H1 (cell line): ENCODE measurements around the gene BEAN1. TPM values are rescaled to one million over a fixed set of nuclear protein-coding genes. Genes with fewer than 3 reads are reported as not detected.

Experiments
- CHD1 ChIP-seq: IDR thresholded peaks from 2 replicates; pipeline ENCODE4 v1.6.1; 2012; ENCODE audit warnings: low read depth, low read length, improper control_type of control experiment
- JUN ChIP-seq: IDR thresholded peaks from 2 replicates; pipeline ENCODE4 v1.6.1; 2011; ENCODE audit warnings: low read depth, mild to moderate bottlenecking, improper control_type of control experiment, low read length
- JUND ChIP-seq: IDR thresholded peaks from 2 replicates; pipeline ENCODE4 v1.6.1; 2011; ENCODE audit warnings: mild to moderate bottlenecking, improper control_type of control experiment, low read length
- SIRT6 ChIP-seq: IDR thresholded peaks from one replicate; pipeline ENCODE4 v1.7.1; 2012; ENCODE audit warnings: low read length, inconsistent platforms
- SRF ChIP-seq: IDR thresholded peaks from 2 replicates; pipeline ENCODE4 v1.6.1; 2011; ENCODE audit warnings: mild to moderate bottlenecking, low read depth, low read length, moderate library complexity
- ZNF274 ChIP-seq: IDR thresholded peaks from 2 replicates; pipeline ENCODE4 v1.7.0; 2012; ENCODE audit warnings: low read length, borderline replicate concordance; ENCODE audit errors: extremely low read depth
- polyA plus RNA-seq, 7 experiments: library from polyadenylated mRNA; depleted of rRNA in 3 of 7; stranded (reverse) in 5 of 7; unstranded in 2 of 7; fragments of >200 nt in 5 of 7; fragments of 200-250 nt in 2 of 7; gene quantifications; 1 replicate in 5 of 7; 2 replicates in 1 of 7; 4 replicates in 1 of 7; pipeline versions ENCODE4 v1.2.1 to v1.2.3, GENCODE V29; 2011 to 2013; ENCODE audit warnings: missing spikeins in 2 of 7, mixed read lengths in 2 of 7
- total RNA-seq: library from RNA; stranded (reverse); fragmentation: NEBNext Ultra II Directional; extraction: Animal tissue kit (Norgen Biotek cat#: 25700); gene quantifications from 2 replicates; pipeline ENCODE4 v1.2.1, GENCODE V29; 2021
- TF ChIP-seq, protein P1 (sequence below): IDR thresholded peaks from 2 replicates; pipeline ENCODE4 v1.6.1; 2012; ENCODE audit warnings: low read length, inconsistent platforms
- TF ChIP-seq, protein P2 (sequence below): IDR thresholded peaks from 2 replicates; pipeline ENCODE4 v1.6.1; 2011; ENCODE audit warnings: low read length, improper control_type of control experiment

Gene BEAN1
- total and polyA plus RNA-seq, 2 of the 8 experiments (the other 6 are each of a cell fraction or from before 2014, with no cell fraction given) = 0.08 TPM; not detected in 1

DNA sequence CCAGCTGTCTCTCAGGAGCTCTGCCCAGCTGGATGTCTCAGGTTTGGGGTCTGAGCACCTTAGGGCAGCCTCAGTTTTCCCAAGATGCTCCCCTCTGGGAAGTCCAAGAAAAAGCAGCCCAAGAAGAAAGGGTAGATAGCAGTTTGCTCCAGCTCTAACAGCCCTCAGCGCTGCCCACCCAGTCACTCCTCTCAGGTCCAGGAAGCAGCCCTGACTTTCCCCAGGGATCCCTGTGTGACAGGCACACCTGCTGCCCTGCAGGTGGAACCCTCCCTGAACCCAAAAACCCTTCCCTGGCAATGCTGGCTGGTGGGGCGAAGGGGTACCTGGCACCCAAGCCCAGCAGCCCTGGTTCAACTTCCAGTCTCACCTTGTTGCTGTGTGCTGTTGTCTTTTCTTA lies 48.1 kb downstream of the BEAN1 start (continued):
- TF ChIP-seq, protein P1, sequence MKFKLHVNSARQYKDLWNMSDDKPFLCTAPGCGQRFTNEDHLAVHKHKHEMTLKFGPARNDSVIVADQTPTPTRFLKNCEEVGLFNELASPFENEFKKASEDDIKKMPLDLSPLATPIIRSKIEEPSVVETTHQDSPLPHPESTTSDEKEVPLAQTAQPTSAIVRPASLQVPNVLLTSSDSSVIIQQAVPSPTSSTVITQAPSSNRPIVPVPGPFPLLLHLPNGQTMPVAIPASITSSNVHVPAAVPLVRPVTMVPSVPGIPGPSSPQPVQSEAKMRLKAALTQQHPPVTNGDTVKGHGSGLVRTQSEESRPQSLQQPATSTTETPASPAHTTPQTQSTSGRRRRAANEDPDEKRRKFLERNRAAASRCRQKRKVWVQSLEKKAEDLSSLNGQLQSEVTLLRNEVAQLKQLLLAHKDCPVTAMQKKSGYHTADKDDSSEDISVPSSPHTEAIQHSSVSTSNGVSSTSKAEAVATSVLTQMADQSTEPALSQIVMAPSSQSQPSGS = no peak
- TF ChIP-seq SIRT6 (no peak), CHD1 (no peak), JUN (no peak), SRF (no peak), JUND (no peak), ZNF274 (no peak)
- TF ChIP-seq, protein P2, sequence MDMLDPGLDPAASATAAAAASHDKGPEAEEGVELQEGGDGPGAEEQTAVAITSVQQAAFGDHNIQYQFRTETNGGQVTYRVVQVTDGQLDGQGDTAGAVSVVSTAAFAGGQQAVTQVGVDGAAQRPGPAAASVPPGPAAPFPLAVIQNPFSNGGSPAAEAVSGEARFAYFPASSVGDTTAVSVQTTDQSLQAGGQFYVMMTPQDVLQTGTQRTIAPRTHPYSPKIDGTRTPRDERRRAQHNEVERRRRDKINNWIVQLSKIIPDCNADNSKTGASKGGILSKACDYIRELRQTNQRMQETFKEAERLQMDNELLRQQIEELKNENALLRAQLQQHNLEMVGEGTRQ = no peak
